NCI-H2107 (cell line): ENCODE data around the gene DAAM1.

Experiments
- DNase-seq: peaks from one replicate; lab custom pipeline; 2025; lab: John Stamatoyannopoulos, UW

Gene DAAM1

GRCh38 chr14:59292028-59292427 lies 103.6 kb downstream of the DAAM1 start:
- DNase-seq, result no peak

- DNase-seq, result no peak
Measured at GRCh38 chr14:59292921-59293534, 104.6 kb downstream of the DAAM1 start.

- DNase-seq, result no peak
Measured at GRCh38 chr14:59293935-59294661, 105.6 kb downstream of the DAAM1 start.

GRCh38 chr14:59294662-59294992 lies 106.2 kb downstream of the DAAM1 start:
- no peak for DNase-seq

- no peak for DNase-seq
Measured at GRCh38 chr14:59295951-59296350, 107.5 kb downstream of the DAAM1 start.

GRCh38 chr14:59296508-59296907 lies 108.0 kb downstream of the DAAM1 start:
- DNase-seq, result no peak

- DNase-seq, result no peak
Measured at GRCh38 chr14:59297071-59297776, 108.8 kb downstream of the DAAM1 start.

GRCh38 chr14:59299731-59300130 lies 111.3 kb downstream of the DAAM1 start:
- DNase-seq, result no peak

- no peak for DNase-seq
Measured at GRCh38 chr14:59301354-59301753, 112.9 kb downstream of the DAAM1 start.

- no peak for DNase-seq
Measured at GRCh38 chr14:59302313-59302712, 113.8 kb downstream of the DAAM1 start.

GRCh38 chr14:59303216-59303615 lies 114.7 kb downstream of the DAAM1 start:
- DNase-seq, result no peak

GRCh38 chr14:59305231-59305630 lies 116.8 kb downstream of the DAAM1 start:
- no peak for DNase-seq

GRCh38 chr14:59305836-59306555 lies 117.5 kb downstream of the DAAM1 start:
- no peak for DNase-seq

GRCh38 chr14:59306775-59307174 lies 118.3 kb downstream of the DAAM1 start:
- no peak for DNase-seq

- no peak for DNase-seq
Measured at GRCh38 chr14:59308086-59308485, 119.6 kb downstream of the DAAM1 start.

GRCh38 chr14:59308673-59309072 lies 120.2 kb downstream of the DAAM1 start:
- no peak for DNase-seq

GRCh38 chr14:59309291-59309900 lies 120.9 kb downstream of the DAAM1 start:
- no peak for DNase-seq

GRCh38 chr14:59310633-59311032 lies 122.2 kb downstream of the DAAM1 start:
- no peak for DNase-seq

GRCh38 chr14:59311723-59312122 lies 123.3 kb downstream of the DAAM1 start:
- DNase-seq, result no peak

GRCh38 chr14:59313144-59313651 lies 124.7 kb downstream of the DAAM1 start:
- DNase-seq, result no peak

- no peak for DNase-seq
Measured at GRCh38 chr14:59313658-59314608, 125.5 kb downstream of the DAAM1 start.
